GM12872 (cell line): ENCODE measurements around the gene DLX1.

ENCODE experiments used
- TF ChIP-seq, protein P1 (sequence below): IDR thresholded peaks from 3 replicates; pipeline ENCODE4 v1.5.1; 2011; ENCODE audit warnings: low read depth, mild to moderate bottlenecking, low read length, moderate library complexity; ENCODE audit not compliant: insufficient read depth

DLX1 gene

GRCh38 chr2:172106108-172106961 lies 21.0 kb downstream of the DLX1 start:
- TF ChIP-seq, protein P1, sequence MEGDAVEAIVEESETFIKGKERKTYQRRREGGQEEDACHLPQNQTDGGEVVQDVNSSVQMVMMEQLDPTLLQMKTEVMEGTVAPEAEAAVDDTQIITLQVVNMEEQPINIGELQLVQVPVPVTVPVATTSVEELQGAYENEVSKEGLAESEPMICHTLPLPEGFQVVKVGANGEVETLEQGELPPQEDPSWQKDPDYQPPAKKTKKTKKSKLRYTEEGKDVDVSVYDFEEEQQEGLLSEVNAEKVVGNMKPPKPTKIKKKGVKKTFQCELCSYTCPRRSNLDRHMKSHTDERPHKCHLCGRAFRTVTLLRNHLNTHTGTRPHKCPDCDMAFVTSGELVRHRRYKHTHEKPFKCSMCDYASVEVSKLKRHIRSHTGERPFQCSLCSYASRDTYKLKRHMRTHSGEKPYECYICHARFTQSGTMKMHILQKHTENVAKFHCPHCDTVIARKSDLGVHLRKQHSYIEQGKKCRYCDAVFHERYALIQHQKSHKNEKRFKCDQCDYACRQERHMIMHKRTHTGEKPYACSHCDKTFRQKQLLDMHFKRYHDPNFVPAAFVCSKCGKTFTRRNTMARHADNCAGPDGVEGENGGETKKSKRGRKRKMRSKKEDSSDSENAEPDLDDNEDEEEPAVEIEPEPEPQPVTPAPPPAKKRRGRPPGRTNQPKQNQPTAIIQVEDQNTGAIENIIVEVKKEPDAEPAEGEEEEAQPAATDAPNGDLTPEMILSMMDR, result peak; percentile 54

DNA sequence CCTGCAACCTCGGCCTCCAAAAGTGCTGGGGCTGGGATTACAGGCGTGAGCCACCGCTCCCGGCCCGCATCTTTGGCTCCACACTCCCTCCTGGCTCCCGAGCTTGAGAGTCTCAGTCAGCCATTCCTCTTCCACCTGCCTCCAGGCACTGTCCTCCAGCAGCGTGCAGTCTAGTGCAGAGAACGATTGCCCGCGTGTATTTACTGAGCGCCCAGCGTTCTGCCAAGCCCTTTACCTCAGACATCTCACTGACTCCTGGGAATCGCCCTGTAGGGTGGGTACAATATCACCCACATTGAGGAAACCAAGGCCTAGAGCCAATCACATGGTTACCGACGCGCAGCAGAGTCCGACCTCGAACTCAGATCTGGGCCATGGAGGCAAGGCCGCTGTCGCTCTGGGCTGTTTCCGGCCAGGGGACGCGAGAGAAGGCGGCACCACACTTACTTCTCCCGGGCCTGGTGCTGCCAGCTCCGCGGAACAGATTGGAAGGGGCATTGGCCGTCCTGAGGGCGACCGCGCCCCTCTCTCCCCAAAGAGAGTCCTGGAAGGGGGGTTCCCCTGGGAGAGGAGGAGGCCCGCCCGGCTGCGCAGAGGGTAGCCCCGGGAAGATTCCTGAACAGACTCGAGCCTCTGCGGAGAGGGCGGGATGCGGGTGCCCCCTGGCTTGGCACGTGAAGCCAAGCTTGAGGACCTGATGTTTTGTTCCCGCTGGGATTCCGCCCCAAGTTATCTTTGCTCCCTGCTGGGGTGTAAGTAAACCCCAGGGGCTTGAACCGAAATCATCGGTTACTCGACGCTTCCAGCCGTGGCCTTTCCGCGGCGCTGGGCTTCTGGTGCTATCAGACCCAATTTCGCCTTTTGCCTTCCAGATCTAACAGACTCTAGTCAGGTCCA lies 22.6 kb downstream of the DLX1 start:
- TF ChIP-seq, protein P1, result no peak

- TF ChIP-seq, protein P1, result no peak
Measured at GRCh38 chr2:172108587-172108930, 23.3 kb downstream of the DLX1 start.

- TF ChIP-seq, protein P1, result no peak
Measured at GRCh38 chr2:172109256-172109987, 24.1 kb downstream of the DLX1 start.

DNA sequence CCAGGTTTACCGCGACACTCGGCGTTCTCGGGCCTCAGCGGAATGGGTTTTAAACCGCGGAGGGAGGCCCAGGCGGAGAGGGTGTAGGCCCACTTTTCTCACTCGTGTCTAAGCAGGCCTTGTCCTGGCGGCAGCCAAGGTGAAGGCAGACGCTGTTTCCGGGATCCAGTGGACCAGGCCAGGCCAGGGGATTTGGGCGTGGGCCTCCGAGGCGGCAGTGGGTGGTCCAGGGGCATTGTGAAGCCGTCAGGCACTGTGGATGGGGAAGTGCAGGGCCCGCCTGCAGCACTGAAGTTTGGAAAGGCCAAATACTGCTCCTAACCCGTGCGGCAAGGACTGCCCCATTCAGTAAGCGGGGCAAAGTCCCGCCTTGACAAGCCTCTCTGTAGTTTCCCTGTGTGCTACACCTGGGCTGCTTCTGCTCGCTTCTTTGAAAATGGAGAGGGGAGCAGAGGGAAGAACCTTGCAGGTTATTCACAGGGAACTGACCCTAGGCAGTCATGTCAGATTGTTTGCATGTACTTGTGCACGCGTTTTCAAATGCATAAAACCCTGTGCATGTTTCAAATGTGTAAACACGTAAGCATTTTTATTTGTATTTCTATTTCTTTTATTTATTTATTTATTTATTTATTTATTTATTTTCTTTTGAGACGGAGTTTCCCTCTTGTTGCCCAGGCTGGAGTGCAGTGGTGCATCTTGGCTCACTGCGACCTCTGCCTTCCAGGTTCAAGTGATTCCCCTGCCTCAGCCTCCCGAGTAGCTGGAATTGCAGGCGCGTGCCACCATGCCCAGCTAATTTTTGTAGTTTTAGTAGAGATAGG lies 24.9 kb downstream of the DLX1 start:
- TF ChIP-seq, protein P1, result no peak

GRCh38 chr2:172113617-172114016 lies 28.3 kb downstream of the DLX1 start:
- TF ChIP-seq, protein P1, result peak; percentile 34; the same call in 1 of the 3 replicates
